GM03348 (cell line): ENCODE results near the gene PITPNC1.
"Not testable (repeated sequence)": the region's sequence is repeated elsewhere in the genome, so short reads cannot be mapped to it uniquely, and the experiment has no call there.

Source experiments
- DNase-seq: peaks from one replicate; pipeline ENCODE4 v3.0.0; 2012; ENCODE audit warnings: low spot score

Gene PITPNC1

GRCh38 chr17:67687511-67687910 is 310.4 kb downstream of the PITPNC1 start:
- no peak for DNase-seq

GRCh38 chr17:67689534-67690177 is 312.6 kb downstream of the PITPNC1 start:
- peak; percentile 84 for DNase-seq

- DNase-seq: no peak
Observed at GRCh38 chr17:67693811-67694210, 316.7 kb downstream of the PITPNC1 start.

GRCh38 chr17:67696347-67696746 is 319.3 kb downstream of the PITPNC1 start:
- DNase-seq: no peak

GRCh38 chr17:67696853-67697498 is 319.9 kb downstream of the PITPNC1 start:
- DNase-seq: no peak

GRCh38 chr17:67700037-67700724 is 323.1 kb downstream of the PITPNC1 start:
- no peak for DNase-seq

- no peak for DNase-seq
Observed at GRCh38 chr17:67700725-67701119, 323.6 kb downstream of the PITPNC1 start.

- DNase-seq: not testable (repeated sequence)
Observed at GRCh38 chr17:67702861-67703260, 325.8 kb downstream of the PITPNC1 start.

- DNase-seq: no peak
Observed at GRCh38 chr17:67707442-67707841, 330.4 kb downstream of the PITPNC1 start.

GRCh38 chr17:67708378-67708777 is 331.3 kb downstream of the PITPNC1 start:
- no peak for DNase-seq

- DNase-seq: no peak
Observed at GRCh38 chr17:67711916-67712315, 334.8 kb downstream of the PITPNC1 start.

GRCh38 chr17:67712375-67712774 is 335.3 kb downstream of the PITPNC1 start:
- DNase-seq: no peak

- no peak for DNase-seq
Observed at GRCh38 chr17:67713169-67713568, 336.1 kb downstream of the PITPNC1 start.

GRCh38 chr17:67716405-67716798 is 339.3 kb downstream of the PITPNC1 start:
- DNase-seq: no peak

GRCh38 chr17:67717192-67717623 is 340.1 kb downstream of the PITPNC1 start:
- no peak for DNase-seq

GRCh38 chr17:67717624-67718324 is 340.7 kb downstream of the PITPNC1 start, which contains the start of gene NOL11:
TSS of gene NOL11 (plus strand) at chr17:67717936. CDS start at chr17:67717948, 12 bp downstream.
- peak; percentile 99 for DNase-seq

- DNase-seq: peak; percentile 55
Observed at GRCh38 chr17:67718325-67718941, 341.4 kb downstream of the PITPNC1 start.

- no peak for DNase-seq
Observed at GRCh38 chr17:67725373-67725791, 348.3 kb downstream of the PITPNC1 start.

GRCh38 chr17:67725807-67726206 is 348.7 kb downstream of the PITPNC1 start:
- no peak for DNase-seq

GRCh38 chr17:67727152-67728039 is 350.3 kb downstream of the PITPNC1 start:
- not testable (repeated sequence) for DNase-seq

GRCh38 chr17:67729903-67730302 is 352.8 kb downstream of the PITPNC1 start:
- no peak for DNase-seq
